Keratinocyte (primary cell): ENCODE data around the gene HOMER3. TPM values are rescaled to one million over a fixed set of nuclear protein-coding genes. Genes with fewer than 3 reads are reported as not detected.

ENCODE experiments used
- DNase-seq: peaks from one replicate; pipeline ENCODE4 v3.0.0-alpha.2; 2011; ENCODE audit warnings: low read depth, missing footprints, low spot score
- FAIRE-seq: peaks from 2 replicates; lab custom pipeline; 2011; peaks lifted over from hg19 to GRCh38; lab: Jason Lieb, UNC
- H2AFZ ChIP-seq: 2 replicates; pipeline ENCODE4 v1.6.0; 2012; ENCODE audit warnings: low read length, control low read depth, inconsistent platforms; ENCODE audit not compliant: control insufficient read depth
- H3K27ac ChIP-seq: 2 replicates; pipeline ENCODE4 v1.5.1; 2011; ENCODE audit warnings: low read length; ENCODE audit not compliant: control insufficient read depth, insufficient read depth
- H3K27me3 ChIP-seq: 3 replicates; pipeline ENCODE4 v1.6.0; 2011; ENCODE audit warnings: low read length; ENCODE audit not compliant: control insufficient read depth, insufficient read depth; ENCODE audit errors: extremely low read depth
- H3K36me3 ChIP-seq, 2 experiments: 2 replicates in 1 of 2; 3 replicates in 1 of 2; pipeline ENCODE4 v1.5.1; 2011; ENCODE audit warnings: low read length in 2 of 2, mild to moderate bottlenecking in 1 of 2; ENCODE audit not compliant: control insufficient read depth in 2 of 2, insufficient read depth in 2 of 2; ENCODE audit errors: extremely low read depth in 1 of 2
- H3K4me1 ChIP-seq: 3 replicates; pipeline ENCODE4 v1.5.1; 2011; ENCODE audit warnings: low read length; ENCODE audit not compliant: control insufficient read depth, insufficient read depth; ENCODE audit errors: extremely low read depth
- H3K4me2 ChIP-seq: 3 replicates; pipeline ENCODE4 v1.6.0; 2011; ENCODE audit warnings: low read depth, low read length; ENCODE audit not compliant: control insufficient read depth, insufficient read depth; ENCODE audit errors: extremely low read depth
- H3K4me3 ChIP-seq, 3 experiments: fragments of 200-600 bp in 1 of 3; sonication (generic) in 1 of 3; 2 replicates in 2 of 3; 3 replicates in 1 of 3; pipeline ENCODE4 v1.5.1; 2011 to 2016; ENCODE audit warnings: low read length in 3 of 3, mild to moderate bottlenecking in 3 of 3, control low read depth in 2 of 3, inconsistent platforms in 1 of 3, low read depth in 1 of 3, mixed read lengths in 1 of 3, mixed run types in 1 of 3, moderate library complexity in 1 of 3; ENCODE audit not compliant: control insufficient read depth in 2 of 3, insufficient read depth in 2 of 3; ENCODE audit errors: extremely low read depth in 1 of 3
- H3K79me2 ChIP-seq: 2 replicates; pipeline ENCODE4 v1.6.0; 2012; ENCODE audit warnings: low read length; ENCODE audit not compliant: control insufficient read depth, insufficient read depth
- H3K9ac ChIP-seq: 3 replicates; pipeline ENCODE4 v1.6.0; 2011; ENCODE audit warnings: low read length; ENCODE audit not compliant: control insufficient read depth, insufficient read depth; ENCODE audit errors: extremely low read depth
- H3K9me1 ChIP-seq: 3 replicates; pipeline ENCODE4 v1.6.0; 2011; ENCODE audit warnings: low read length; ENCODE audit not compliant: control insufficient read depth, insufficient read depth; ENCODE audit errors: extremely low read depth
- H3K9me3 ChIP-seq: 2 replicates; pipeline ENCODE4 v1.5.1; 2012; ENCODE audit warnings: low read depth, low read length; ENCODE audit not compliant: control insufficient read depth
- H4K20me1 ChIP-seq: 3 replicates; pipeline ENCODE4 v1.6.0; 2011; ENCODE audit warnings: low read length; ENCODE audit not compliant: control insufficient read depth, insufficient read depth; ENCODE audit errors: extremely low read depth
- EZH2 ChIP-seq: IDR thresholded peaks from one replicate; pipeline ENCODE4 v1.6.1; 2012; ENCODE audit warnings: inconsistent platforms, mild to moderate bottlenecking, low read length, moderate library complexity
- dilution Hi-C: fragments of 300-500 bp; cut with MboI; formaldehyde crosslinking; loops from one replicate; pipeline ENCODE4 v1.7.0; 2020; ENCODE audit warnings: low sequenced_read_pairs; ENCODE audit not compliant: extremely low pct_ligation_motif_present
- polyA minus RNA-seq, 3 experiments: library from RNA; depleted of rRNA, polyadenylated mRNA; stranded (reverse); fragments of >200 nt; gene quantifications; 1 replicate in 1 of 3; 2 replicates in 1 of 3; 3 replicates in 1 of 3; pipeline ENCODE4 v1.2.3, GENCODE V29; 2011
- polyA plus RNA-seq, 5 experiments: library from polyadenylated mRNA; depleted of rRNA in 3 of 5; stranded (reverse) in 3 of 5; stranded (forward) in 1 of 5; unstranded in 1 of 5; fragments of >200 nt; gene quantifications; 1 replicate in 1 of 5; 2 replicates in 3 of 5; 3 replicates in 1 of 5; pipeline versions ENCODE4 v1.2.1 to v1.2.3, GENCODE V29; 2011 to 2012; ENCODE audit warnings: missing spikeins in 2 of 5, low read depth in 1 of 5, low replicate concordance in 1 of 5
- TF ChIP-seq, protein P1 (sequence below), 3 experiments: IDR thresholded peaks in 1 of 3; conservative IDR thresholded peaks in 1 of 3; optimal IDR thresholded peaks in 1 of 3; 2 replicates in 2 of 3; 3 replicates in 1 of 3; pipeline versions ENCODE3 to v1.5.1; 2011; ENCODE audit warnings: low read length in 3 of 3, mild to moderate bottlenecking in 3 of 3, moderate library complexity in 2 of 3, control low read depth in 1 of 3, inconsistent platforms in 1 of 3; ENCODE audit not compliant: insufficient read depth in 2 of 3; ENCODE audit errors: extremely low read depth in 1 of 3

Gene HOMER3
- polyA plus RNA-seq, result 97.2 to 188 TPM (median 119 TPM) in 3 replicates
- 29.7 TPM for polyA plus RNA-seq (2011; ENCODE audit: low read depth)
- 83.7 and 126 TPM in 2 replicates for polyA plus RNA-seq (2011; cell fraction: cytosol; rRNA removed)
- polyA plus RNA-seq (2011; cell fraction: nucleus; rRNA removed), result 75.0 and 98.0 TPM in 2 replicates
- polyA plus RNA-seq (2012; ENCODE audit: low replicate concordance), result 64.2 and 147 TPM in 2 replicates
- polyA minus RNA-seq, result 78.2 to 101 TPM (median 96.4 TPM) in 3 replicates
- 92.9 TPM for polyA minus RNA-seq (2011; cell fraction: cytosol; rRNA and poly(A)+ RNA removed)
- polyA minus RNA-seq (2011; cell fraction: nucleus; rRNA and poly(A)+ RNA removed), result 25.5 and 34.7 TPM in 2 replicates

DNA sequence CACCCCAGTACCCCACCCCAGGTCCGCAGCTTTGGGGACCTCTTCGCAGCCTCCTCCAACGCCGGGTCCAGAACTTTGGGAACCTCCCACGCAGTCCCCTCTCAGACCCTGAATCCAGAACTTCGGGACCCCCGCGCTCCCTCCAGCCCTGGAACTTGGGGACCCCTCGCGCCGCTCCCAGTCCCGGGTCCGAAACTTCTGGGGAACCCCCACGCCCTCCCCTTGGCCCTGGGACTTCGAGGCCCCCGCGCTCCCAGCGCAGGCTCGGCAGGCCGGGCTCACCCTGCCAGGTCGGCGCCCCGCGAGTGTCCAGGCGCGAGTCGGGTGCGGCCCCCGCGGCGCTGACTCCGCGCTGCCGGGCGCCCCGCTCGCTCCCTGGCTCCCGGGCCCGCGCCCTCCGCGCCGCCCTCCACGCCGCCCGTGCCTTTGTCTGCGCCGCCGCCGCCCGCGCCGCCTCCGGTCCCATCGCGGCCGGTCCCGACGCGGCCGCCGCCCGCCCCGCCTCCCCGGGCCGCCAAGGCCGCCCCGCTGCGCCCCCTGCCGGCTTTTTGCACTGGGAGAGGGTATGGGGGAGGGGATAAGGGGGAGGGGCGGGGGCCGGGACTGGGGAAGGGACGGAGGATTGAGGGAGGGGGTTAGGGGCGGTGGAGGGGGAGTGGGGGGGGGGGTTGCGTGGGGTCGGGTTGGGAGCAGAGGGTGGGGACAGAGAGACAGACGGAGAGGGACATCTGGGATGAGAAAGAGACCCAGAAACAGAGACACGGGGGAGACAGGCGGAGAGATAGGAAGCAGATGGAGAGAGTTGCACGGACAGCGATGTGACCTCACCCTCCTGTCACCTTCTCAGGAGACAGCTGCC lies at the start of gene HOMER3:
Gene HOMER3, minus strand, starts transcription at position 449 of the 859 bp plus-strand sequence. CDS start 2,235 bp downstream, outside the sequence.
- H3K79me2 ChIP-seq, result peaks cover 46% of the 10 kb centered on the region
- dilution Hi-C loops, result no loop called here
- H3K9ac ChIP-seq, result peak within 1 kb of the TSS; percentile 92
- H3K9me1 ChIP-seq, result no peaks in the 10 kb centered on the region
- FAIRE-seq, result no peak
- peak within 1 kb of the TSS; percentile 65 for H2AFZ ChIP-seq
- no peak for DNase-seq
- H3K27me3 ChIP-seq, result no peaks in the 10 kb centered on the region
- H3K27ac ChIP-seq, result peak within 1 kb of the TSS; percentile 84
- TF ChIP-seq, protein P1, sequence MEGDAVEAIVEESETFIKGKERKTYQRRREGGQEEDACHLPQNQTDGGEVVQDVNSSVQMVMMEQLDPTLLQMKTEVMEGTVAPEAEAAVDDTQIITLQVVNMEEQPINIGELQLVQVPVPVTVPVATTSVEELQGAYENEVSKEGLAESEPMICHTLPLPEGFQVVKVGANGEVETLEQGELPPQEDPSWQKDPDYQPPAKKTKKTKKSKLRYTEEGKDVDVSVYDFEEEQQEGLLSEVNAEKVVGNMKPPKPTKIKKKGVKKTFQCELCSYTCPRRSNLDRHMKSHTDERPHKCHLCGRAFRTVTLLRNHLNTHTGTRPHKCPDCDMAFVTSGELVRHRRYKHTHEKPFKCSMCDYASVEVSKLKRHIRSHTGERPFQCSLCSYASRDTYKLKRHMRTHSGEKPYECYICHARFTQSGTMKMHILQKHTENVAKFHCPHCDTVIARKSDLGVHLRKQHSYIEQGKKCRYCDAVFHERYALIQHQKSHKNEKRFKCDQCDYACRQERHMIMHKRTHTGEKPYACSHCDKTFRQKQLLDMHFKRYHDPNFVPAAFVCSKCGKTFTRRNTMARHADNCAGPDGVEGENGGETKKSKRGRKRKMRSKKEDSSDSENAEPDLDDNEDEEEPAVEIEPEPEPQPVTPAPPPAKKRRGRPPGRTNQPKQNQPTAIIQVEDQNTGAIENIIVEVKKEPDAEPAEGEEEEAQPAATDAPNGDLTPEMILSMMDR (optimal IDR thresholded peaks at IDR 0.05 in 1 of 3, IDR thresholded peaks at IDR 0.05 in 1 of 3, conservative IDR thresholded peaks at IDR 0.05 in 1 of 3; ENCODE audit: extremely low read depth in 1 of 3, insufficient read depth in 2 of 3, low read length in 3 of 3), result peak in 2 of 3 experiments; percentile 12 to 53
- no peak for TF ChIP-seq EZH2
- peak within 1 kb of the TSS; percentile 89 to 96 (median 95) for H3K4me3 ChIP-seq
- H3K36me3 ChIP-seq, result peaks cover 14 to 21% of the 10 kb centered on the region in 2 experiments
- peaks cover 7% of the 10 kb centered on the region for H3K4me1 ChIP-seq
- no peaks in the 10 kb centered on the region for H3K9me3 ChIP-seq
- H4K20me1 ChIP-seq, result no peaks in the 10 kb centered on the region
- H3K4me2 ChIP-seq, result peak within 1 kb of the TSS; percentile 91

DNA sequence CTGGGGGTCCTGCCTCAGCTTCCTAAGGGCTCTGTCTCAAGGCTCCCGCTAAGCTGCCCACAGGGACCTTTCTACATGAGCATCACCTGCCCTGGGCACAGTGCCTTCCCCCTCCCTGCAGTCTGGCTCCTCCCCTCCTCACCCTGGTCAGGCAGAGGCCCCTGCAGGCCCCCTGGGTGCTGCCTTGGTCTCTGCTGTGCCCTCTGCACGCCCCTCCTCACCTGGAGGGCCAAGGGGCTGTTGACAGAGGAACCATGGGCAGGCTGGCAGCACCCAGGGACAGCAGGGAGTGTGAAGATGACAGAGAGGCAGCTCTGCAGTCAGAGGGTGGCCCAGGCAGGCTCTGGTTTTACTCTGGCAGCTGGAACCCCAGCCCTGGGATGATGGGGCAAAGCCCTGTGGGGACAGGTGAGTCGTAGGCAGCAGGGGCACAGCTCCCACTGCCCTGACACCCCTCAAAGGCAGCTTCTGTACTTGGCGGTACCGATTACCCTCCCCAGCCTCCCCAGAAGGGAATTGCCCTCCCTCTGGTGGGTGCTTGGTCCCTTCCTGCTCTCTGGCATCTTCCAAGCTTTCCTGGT lies 49.2 kb upstream of the HOMER3 start:
- TF ChIP-seq, protein P1 (optimal IDR thresholded peaks at IDR 0.05 in 1 of 3, IDR thresholded peaks at IDR 0.05 in 1 of 3, conservative IDR thresholded peaks at IDR 0.05 in 1 of 3; ENCODE audit: extremely low read depth in 1 of 3, insufficient read depth in 2 of 3, low read length in 3 of 3), result no peak
- Histone ChIP-seq H3K36me3 (peaks cover 15 to 19% of the 10 kb centered on the region in 2 experiments), H3K4me1 (peaks cover 3% of the 10 kb centered on the region), H3K79me2 (no peaks in the 10 kb centered on the region), H3K9me1 (no peaks in the 10 kb centered on the region), H2AFZ (no peak overlapping the region), H3K4me3 (no peak overlapping the region), H3K27ac (no peak overlapping the region), H3K9me3 (no peaks in the 10 kb centered on the region), H3K9ac (no peak overlapping the region), H3K27me3 (no peaks in the 10 kb centered on the region), H3K4me2 (no peak overlapping the region), H4K20me1 (no peaks in the 10 kb centered on the region)
- FAIRE-seq (no peak), DNase-seq (no peak)
- dilution Hi-C loops, result no loop called here
